Breast epithelium (tissue), 3 donors: ENCODE results near the gene EMC6.

Source experiments
- POLR2A ChIP-seq: fragments of 450-650 bp; IDR thresholded peaks from one replicate; pipeline ENCODE4 v1.6.1; 2016; ENCODE audit warnings: antibody characterized with exemption, mild to moderate bottlenecking, moderate library complexity
- POLR2AphosphoS5 ChIP-seq, 3 donors: sonication (generic); formaldehyde crosslinking; IDR thresholded peaks; one replicate each; pipeline ENCODE4 v1.6.1; 2017; ENCODE audit warnings: antibody characterized with exemption in 3 of 3
- TF ChIP-seq, protein P1 (sequence below), 3 donors: fragments of 450-650 bp; IDR thresholded peaks; one replicate each; pipeline ENCODE4 v1.5.1; 2016 to 2017; ENCODE audit warnings: antibody characterized with exemption in 3 of 3, mild to moderate bottlenecking in 3 of 3, moderate library complexity in 3 of 3

DNA sequence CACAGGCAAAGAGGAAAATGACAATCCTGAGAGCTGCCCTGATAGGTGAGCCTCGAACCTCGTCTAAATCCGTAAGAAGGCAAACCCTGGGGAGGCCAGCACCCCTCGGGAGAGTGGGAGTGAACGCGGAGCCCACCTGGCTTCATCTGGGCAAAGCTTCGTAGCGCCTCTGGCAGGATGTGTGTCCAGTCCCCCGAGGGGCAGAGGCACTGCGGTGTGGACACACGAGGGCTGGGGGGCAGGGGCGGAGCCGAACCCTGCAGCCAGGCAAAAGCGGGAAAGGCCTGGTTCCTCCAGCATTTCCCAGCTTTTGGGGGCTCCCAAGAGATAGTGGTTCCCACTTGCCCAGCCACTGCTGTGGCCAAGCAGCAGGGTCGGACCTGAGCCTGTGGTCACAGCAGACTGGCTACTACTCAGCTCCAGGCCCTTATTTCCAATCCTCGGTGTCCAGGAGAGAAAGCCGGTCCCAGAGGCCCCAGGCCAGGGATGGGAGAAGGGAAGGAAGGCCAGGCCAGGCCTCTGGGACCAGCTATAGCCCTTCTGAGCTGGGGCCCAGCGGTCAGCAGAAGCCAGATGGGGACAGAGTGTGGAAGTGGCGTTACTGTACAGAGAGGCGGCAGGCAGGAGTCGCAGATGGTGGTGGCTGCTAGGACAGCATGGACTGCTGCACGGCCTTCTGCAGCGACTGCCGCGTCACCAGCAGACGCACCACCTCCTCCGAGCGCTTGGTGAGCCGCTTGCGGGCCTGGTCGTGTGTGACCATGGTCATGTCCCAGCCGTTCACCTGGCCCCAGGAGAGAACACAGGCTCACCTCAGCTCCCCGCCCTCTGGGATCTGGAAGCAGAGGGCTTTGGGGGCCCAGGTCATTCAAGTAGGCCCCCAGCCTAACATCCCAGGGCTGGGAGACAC, 5.3 kb upstream of the EMC6 start:
- TF ChIP-seq, protein P1, sequence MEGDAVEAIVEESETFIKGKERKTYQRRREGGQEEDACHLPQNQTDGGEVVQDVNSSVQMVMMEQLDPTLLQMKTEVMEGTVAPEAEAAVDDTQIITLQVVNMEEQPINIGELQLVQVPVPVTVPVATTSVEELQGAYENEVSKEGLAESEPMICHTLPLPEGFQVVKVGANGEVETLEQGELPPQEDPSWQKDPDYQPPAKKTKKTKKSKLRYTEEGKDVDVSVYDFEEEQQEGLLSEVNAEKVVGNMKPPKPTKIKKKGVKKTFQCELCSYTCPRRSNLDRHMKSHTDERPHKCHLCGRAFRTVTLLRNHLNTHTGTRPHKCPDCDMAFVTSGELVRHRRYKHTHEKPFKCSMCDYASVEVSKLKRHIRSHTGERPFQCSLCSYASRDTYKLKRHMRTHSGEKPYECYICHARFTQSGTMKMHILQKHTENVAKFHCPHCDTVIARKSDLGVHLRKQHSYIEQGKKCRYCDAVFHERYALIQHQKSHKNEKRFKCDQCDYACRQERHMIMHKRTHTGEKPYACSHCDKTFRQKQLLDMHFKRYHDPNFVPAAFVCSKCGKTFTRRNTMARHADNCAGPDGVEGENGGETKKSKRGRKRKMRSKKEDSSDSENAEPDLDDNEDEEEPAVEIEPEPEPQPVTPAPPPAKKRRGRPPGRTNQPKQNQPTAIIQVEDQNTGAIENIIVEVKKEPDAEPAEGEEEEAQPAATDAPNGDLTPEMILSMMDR (IDR thresholded peaks at IDR 0.05): no peak
- TF ChIP-seq POLR2A (no peak), POLR2AphosphoS5 (IDR thresholded peaks at IDR 0.05) (no peak)
